Measurements from ENCODE around the gene RGS7. TPM values are rescaled to one million over a fixed set of nuclear protein-coding genes. Genes with fewer than 3 reads are reported as not detected.

RGS7 gene
- total RNA-seq, 1 donor from 2014 or later, result 0.81 TPM

Other genes starting within 250 kb of the RGS7 start
- 44.0 TPM for gene FH, start 162.6 kb upstream of the RGS7 start, total RNA-seq
- 0.83 TPM for gene KMO, start 175.2 kb upstream of the RGS7 start, total RNA-seq

Measured in mucosa of gallbladder (tissue), 1 donor.